HG03442 (cell line): Measurements from ENCODE around the gene FKBP1A.

Experiments used
- ATAC-seq: cut with Tn5 transposase; IDR thresholded peaks from one replicate; pipeline ENCODE4 v1.9.1; 2021; ENCODE audit warnings: mild to moderate bottlenecking, moderate library complexity; ENCODE audit not compliant: unreplicated experiment

Gene FKBP1A

GRCh38 chr20:1388741-1389483 lies 3.9 kb downstream of the FKBP1A start:
- no peak for ATAC-seq

GRCh38 chr20:1388253-1388652 lies 4.6 kb downstream of the FKBP1A start:
- no peak for ATAC-seq

GRCh38 chr20:1386323-1386722 lies 6.5 kb downstream of the FKBP1A start:
- no peak for ATAC-seq

- ATAC-seq: no peak
Measured at GRCh38 chr20:1383623-1384404, 9.0 kb downstream of the FKBP1A start.

GRCh38 chr20:1382670-1383069 lies 10.2 kb downstream of the FKBP1A start:
- no peak for ATAC-seq

- no peak for ATAC-seq
Measured at GRCh38 chr20:1381753-1382591, 10.9 kb downstream of the FKBP1A start.

GRCh38 chr20:1378735-1379125 lies 14.1 kb downstream of the FKBP1A start:
- no peak for ATAC-seq

GRCh38 chr20:1377984-1378734 lies 14.7 kb downstream of the FKBP1A start:
- no peak for ATAC-seq

- no peak for ATAC-seq
Measured at GRCh38 chr20:1377341-1377871, 15.4 kb downstream of the FKBP1A start.

- no peak for ATAC-seq
Measured at GRCh38 chr20:1376408-1377270, 16.2 kb downstream of the FKBP1A start.

GRCh38 chr20:1376007-1376406 lies 16.8 kb downstream of the FKBP1A start:
- no peak for ATAC-seq

GRCh38 chr20:1375515-1375914 lies 17.3 kb downstream of the FKBP1A start:
- no peak for ATAC-seq

- no peak for ATAC-seq
Measured at GRCh38 chr20:1374246-1374645, 18.6 kb downstream of the FKBP1A start.

- no peak for ATAC-seq
Measured at GRCh38 chr20:1373614-1374013, 19.2 kb downstream of the FKBP1A start.

- ATAC-seq: no peak
Measured at GRCh38 chr20:1373036-1373435, 19.8 kb downstream of the FKBP1A start.

- ATAC-seq: no peak
Measured at GRCh38 chr20:1371830-1372539, 20.9 kb downstream of the FKBP1A start.

- ATAC-seq: no peak
Measured at GRCh38 chr20:1371202-1371782, 21.6 kb downstream of the FKBP1A start.

GRCh38 chr20:1370548-1371110 lies 22.2 kb downstream of the FKBP1A start:
- no peak for ATAC-seq
